HepG2 (cell line): ENCODE measurements around the gene ADAP2. TPM values are rescaled to one million over a fixed set of nuclear protein-coding genes. Genes with fewer than 3 reads are reported as not detected.

ENCODE experiments used
- AKAP8 ChIP-seq: sonication (generic); formaldehyde crosslinking; IDR thresholded peaks from 2 replicates; pipeline ENCODE4 v1.5.1; 2020; ENCODE audit warnings: mild to moderate bottlenecking, missing genetic modification reagents
- ESRRA ChIP-seq: sonication (generic); formaldehyde crosslinking; IDR thresholded peaks from 2 replicates; pipeline ENCODE4 v1.5.1; 2020; ENCODE audit warnings: mild to moderate bottlenecking, low read depth, missing genetic modification reagents
- FOXC1 ChIP-seq: sonication (generic); formaldehyde crosslinking; IDR thresholded peaks from 2 replicates; pipeline ENCODE4 v1.8.0; 2022; ENCODE audit warnings: mild to moderate bottlenecking, missing genetic modification reagents, borderline replicate concordance
- GABPB1 ChIP-seq: IDR thresholded peaks from 2 replicates; pipeline ENCODE4 v1.6.1; 2016; ENCODE audit warnings: mild to moderate bottlenecking, missing genetic modification reagents, moderate library complexity, missing compliant biosample characterization
- GATAD2A ChIP-seq: IDR thresholded peaks from 2 replicates; pipeline ENCODE4 v1.6.1; 2016
- HCFC1 ChIP-seq: fragments of 150-350 bp; IDR thresholded peaks from 2 replicates; pipeline ENCODE4 v1.6.1; 2014; ENCODE audit warnings: low read depth, low read length
- HNRNPH1 ChIP-seq: fragments of 200-400 bp; formaldehyde crosslinking; optimal IDR thresholded peaks from 2 replicates; pipeline ENCODE3; 2017; ENCODE audit warnings: mild to moderate bottlenecking, low read depth, low read length
- JUN ChIP-seq: sonication (generic); formaldehyde crosslinking; IDR thresholded peaks from 2 replicates; pipeline ENCODE4 v1.4.0; 2020; ENCODE audit warnings: mild to moderate bottlenecking, missing genetic modification reagents
- KAT7 ChIP-seq: IDR thresholded peaks from 2 replicates; pipeline ENCODE4 v1.6.1; 2018; ENCODE audit warnings: borderline replicate concordance, missing compliant biosample characterization
- KDM4B ChIP-seq: sonication (generic); formaldehyde crosslinking; IDR thresholded peaks from 2 replicates; pipeline ENCODE4 v1.4.0; 2020; ENCODE audit warnings: missing genetic modification reagents
- MLXIP ChIP-seq: sonication (generic); formaldehyde crosslinking; IDR thresholded peaks from 2 replicates; pipeline ENCODE4 v1.9.0; 2021; ENCODE audit warnings: missing genetic modification reagents, borderline replicate concordance
- NFATC3 ChIP-seq: sonication (generic); formaldehyde crosslinking; IDR thresholded peaks from 2 replicates; pipeline ENCODE4 v1.5.1; 2020; ENCODE audit warnings: mild to moderate bottlenecking, missing genetic modification reagents
- ONECUT2 ChIP-seq: sonication (generic); formaldehyde crosslinking; IDR thresholded peaks from 2 replicates; pipeline ENCODE4 v1.4.0; 2020; ENCODE audit warnings: missing genetic modification reagents
- PAX8 ChIP-seq: sonication (generic); formaldehyde crosslinking; IDR thresholded peaks from 2 replicates; pipeline ENCODE4 v1.8.0; 2022; ENCODE audit warnings: mild to moderate bottlenecking, missing genetic modification reagents, borderline replicate concordance
- RELA ChIP-seq: sonication (generic); formaldehyde crosslinking; IDR thresholded peaks from 2 replicates; pipeline ENCODE4 v1.4.0; 2020; ENCODE audit warnings: missing genetic modification reagents
- SALL2 ChIP-seq: sonication (generic); formaldehyde crosslinking; IDR thresholded peaks from 2 replicates; pipeline ENCODE4 v1.8.1; 2023; ENCODE audit warnings: mild to moderate bottlenecking, missing genetic modification reagents, inconsistent platforms
- SIN3B ChIP-seq: fragments of 150-350 bp; IDR thresholded peaks from 2 replicates; pipeline ENCODE4 v1.6.1; 2014; ENCODE audit warnings: low read length
- SMARCE1 ChIP-seq: fragments of 450-650 bp; IDR thresholded peaks from 2 replicates; pipeline ENCODE4 v1.6.1; 2017; ENCODE audit warnings: borderline replicate concordance
- TRIM24 ChIP-seq: sonication (generic); formaldehyde crosslinking; IDR thresholded peaks from 2 replicates; pipeline ENCODE4 v1.8.0; 2022; ENCODE audit warnings: mild to moderate bottlenecking, missing genetic modification reagents
- ZMAT5 ChIP-seq: sonication (generic); formaldehyde crosslinking; IDR thresholded peaks from 2 replicates; pipeline ENCODE4 v1.5.0; 2020; ENCODE audit warnings: mild to moderate bottlenecking, low read depth, missing genetic modification reagents, borderline replicate concordance
- ZNF34 ChIP-seq: sonication (generic); formaldehyde crosslinking; IDR thresholded peaks from 2 replicates; pipeline ENCODE4 v1.4.0; 2020; ENCODE audit warnings: mild to moderate bottlenecking, missing genetic modification reagents, borderline replicate concordance
- ZNF367 ChIP-seq: sonication (generic); formaldehyde crosslinking; IDR thresholded peaks from 2 replicates; pipeline ENCODE4 v1.4.0; 2020; ENCODE audit warnings: missing genetic modification reagents, borderline replicate concordance
- ZNF451 ChIP-seq: sonication (generic); formaldehyde crosslinking; IDR thresholded peaks from 2 replicates; pipeline ENCODE4 v1.5.0; 2020; ENCODE audit warnings: mild to moderate bottlenecking, missing genetic modification reagents
- ZNF484 ChIP-seq: sonication (generic); formaldehyde crosslinking; IDR thresholded peaks from 2 replicates; pipeline ENCODE4 v1.5.1; 2020; ENCODE audit warnings: mild to moderate bottlenecking, low read depth, missing genetic modification reagents, borderline replicate concordance
- ZNF678 ChIP-seq: sonication (generic); formaldehyde crosslinking; IDR thresholded peaks from 2 replicates; pipeline ENCODE4 v1.4.0; 2020; ENCODE audit warnings: mild to moderate bottlenecking, missing genetic modification reagents
- ZNF766 ChIP-seq: sonication (generic); formaldehyde crosslinking; IDR thresholded peaks from 2 replicates; pipeline ENCODE4 v1.5.0; 2020; ENCODE audit warnings: missing genetic modification reagents, borderline replicate concordance
- ZSCAN20 ChIP-seq: sonication (generic); formaldehyde crosslinking; IDR thresholded peaks from 2 replicates; pipeline ENCODE4 v1.4.0; 2020; ENCODE audit warnings: missing genetic modification reagents, mild to moderate bottlenecking, borderline replicate concordance
- polyA plus RNA-seq, 8 experiments: library from polyadenylated mRNA; depleted of rRNA in 3 of 8; stranded (reverse) in 7 of 8; unstranded in 1 of 8; fragments of >200 nt; fragmentation: Illumina TruSeq in 4 of 8; extraction: Trizol in 4 of 8; gene quantifications; 2 replicates each; pipeline versions ENCODE4 v1.2.1 to v1.2.3, GENCODE V29; 2011 to 2016; ENCODE audit warnings: low read depth in 4 of 8, missing spikeins in 1 of 8, mixed read lengths in 1 of 8; ENCODE audit not compliant: insufficient read depth in 1 of 8
- total RNA-seq, 5 experiments: library from RNA; depleted of rRNA; stranded (reverse); fragments of >200 nt; fragmentation: Illumina TruSeq; extraction: Trizol; gene quantifications; 2 replicates each; pipeline ENCODE4 v1.2.3, GENCODE V29; 2016; ENCODE audit warnings: low read depth in 1 of 5
- TF ChIP-seq, protein P1 (sequence below): sonication (generic); formaldehyde crosslinking; IDR thresholded peaks from 2 replicates; pipeline ENCODE4 v1.4.0; 2020; ENCODE audit warnings: missing genetic modification reagents, low read depth, mild to moderate bottlenecking, borderline replicate concordance
- TF ChIP-seq, protein P2 (sequence below): sonication (generic); formaldehyde crosslinking; IDR thresholded peaks from 2 replicates; pipeline ENCODE4 v1.8.0; 2022; ENCODE audit warnings: missing genetic modification reagents, low read depth, mild to moderate bottlenecking, borderline replicate concordance

ADAP2 gene
- total and polyA plus RNA-seq, 2 of the 13 experiments (the other 11 are each of a cell fraction or from before 2014, with no cell fraction given), result 0.51 to 0.70 TPM

- no peak for TF ChIP-seq SIN3B
- TF ChIP-seq ZNF678 (CRISPR knock-in tag), result no peak
- TF ChIP-seq HNRNPH1, result no peak
- TF ChIP-seq SMARCE1, result no peak
- TF ChIP-seq FOXC1 (CRISPR knock-in tag), result no peak
- TF ChIP-seq ZNF484 (CRISPR knock-in tag), result no peak
- TF ChIP-seq, protein P1, sequence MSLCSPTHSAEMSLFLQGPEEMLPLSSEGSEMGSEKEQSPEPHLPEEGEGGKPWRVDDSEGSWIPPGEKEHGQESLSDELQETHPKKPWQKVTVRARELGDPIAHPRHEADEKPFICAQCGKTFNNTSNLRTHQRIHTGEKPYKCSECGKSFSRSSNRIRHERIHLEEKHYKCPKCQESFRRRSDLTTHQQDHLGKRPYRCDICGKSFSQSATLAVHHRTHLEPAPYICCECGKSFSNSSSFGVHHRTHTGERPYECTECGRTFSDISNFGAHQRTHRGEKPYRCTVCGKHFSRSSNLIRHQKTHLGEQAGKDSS (CRISPR knock-in tag), result no peak
- TF ChIP-seq, protein P2, sequence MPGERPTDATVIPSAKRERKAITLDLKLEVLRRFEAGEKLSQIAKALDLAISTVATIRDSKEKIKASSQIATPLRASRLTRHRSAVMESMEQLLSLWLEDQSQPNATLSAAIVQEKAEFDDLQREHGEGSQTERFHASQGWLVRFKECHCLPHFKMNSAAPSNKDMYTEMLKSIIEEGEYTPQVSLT (CRISPR knock-in tag), result no peak
- TF ChIP-seq RELA (CRISPR knock-in tag), result no peak
- no peak for TF ChIP-seq KAT7
- TF ChIP-seq ZMAT5 (CRISPR knock-in tag), result no peak
- TF ChIP-seq GABPB1 (CRISPR knock-in tag), result no peak; the same call in 1 of the 2 replicates
- TF ChIP-seq ESRRA (CRISPR knock-in tag), result no peak
- no peak for TF ChIP-seq KDM4B
- peak; percentile 84 for TF ChIP-seq ONECUT2 (CRISPR knock-in tag)
- no peak for TF ChIP-seq ZNF451
- TF ChIP-seq AKAP8 (CRISPR knock-in tag), result no peak
- TF ChIP-seq TRIM24, result no peak
- TF ChIP-seq MLXIP (CRISPR knock-in tag), result no peak
- no peak for TF ChIP-seq PAX8 (CRISPR knock-in tag)
- no peak for TF ChIP-seq NFATC3
- peak; percentile 94 for TF ChIP-seq GATAD2A (CRISPR knock-in tag)
- no peak for TF ChIP-seq JUN (CRISPR knock-in tag)
- TF ChIP-seq ZSCAN20 (CRISPR knock-in tag), result no peak
- no peak for TF ChIP-seq ZNF34 (CRISPR knock-in tag)
- no peak for TF ChIP-seq ZNF766
- no peak for TF ChIP-seq ZNF367 (CRISPR knock-in tag)
- no peak for TF ChIP-seq HCFC1
- no peak for TF ChIP-seq SALL2
Observed at GRCh38 chr17:30915833-30916611, 5.7 kb upstream of the ADAP2 start (continued).
